ENCODE measurements around the gene ADAMTS14.

The ADAMTS14 gene

DNA sequence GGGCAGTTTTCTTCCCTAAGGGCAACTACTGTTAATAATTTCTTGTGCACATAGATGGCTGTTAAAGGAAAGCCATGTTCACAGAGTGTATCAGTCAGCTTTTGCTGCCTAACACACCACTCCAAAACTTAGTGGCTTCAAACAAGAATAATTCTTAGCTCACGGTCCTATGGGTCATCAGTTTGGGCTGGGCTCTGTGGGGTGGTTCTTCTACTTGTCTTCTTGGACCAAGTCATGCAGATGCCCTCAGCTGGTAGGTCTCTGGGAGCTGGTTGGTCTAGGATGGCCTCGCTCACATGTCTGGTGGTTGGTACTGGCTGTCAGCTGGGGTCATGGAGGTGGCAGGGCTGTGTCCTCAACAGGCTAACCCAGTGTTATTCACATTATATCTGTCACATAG, 73.2 kb downstream of the ADAMTS14 start:
- Histone ChIP-seq H3K9me3 (ENCODE audit: low read depth, low read length) (no peaks in the 10 kb centered on the region), H3K9ac (ENCODE audit: insufficient read length) (no peak overlapping the region)
- TF ChIP-seq FOXP2 (optimal IDR thresholded peaks at IDR 0.05; ENCODE audit: control extremely low read depth, extremely low read length, insufficient read depth) (no peak), POLR2AphosphoS5 (IDR thresholded peaks at IDR 0.05; ENCODE audit: borderline replicate concordance, low read depth, low read length) (no peak), EZH2 (IDR thresholded peaks at IDR 0.05) (no peak)

DNA sequence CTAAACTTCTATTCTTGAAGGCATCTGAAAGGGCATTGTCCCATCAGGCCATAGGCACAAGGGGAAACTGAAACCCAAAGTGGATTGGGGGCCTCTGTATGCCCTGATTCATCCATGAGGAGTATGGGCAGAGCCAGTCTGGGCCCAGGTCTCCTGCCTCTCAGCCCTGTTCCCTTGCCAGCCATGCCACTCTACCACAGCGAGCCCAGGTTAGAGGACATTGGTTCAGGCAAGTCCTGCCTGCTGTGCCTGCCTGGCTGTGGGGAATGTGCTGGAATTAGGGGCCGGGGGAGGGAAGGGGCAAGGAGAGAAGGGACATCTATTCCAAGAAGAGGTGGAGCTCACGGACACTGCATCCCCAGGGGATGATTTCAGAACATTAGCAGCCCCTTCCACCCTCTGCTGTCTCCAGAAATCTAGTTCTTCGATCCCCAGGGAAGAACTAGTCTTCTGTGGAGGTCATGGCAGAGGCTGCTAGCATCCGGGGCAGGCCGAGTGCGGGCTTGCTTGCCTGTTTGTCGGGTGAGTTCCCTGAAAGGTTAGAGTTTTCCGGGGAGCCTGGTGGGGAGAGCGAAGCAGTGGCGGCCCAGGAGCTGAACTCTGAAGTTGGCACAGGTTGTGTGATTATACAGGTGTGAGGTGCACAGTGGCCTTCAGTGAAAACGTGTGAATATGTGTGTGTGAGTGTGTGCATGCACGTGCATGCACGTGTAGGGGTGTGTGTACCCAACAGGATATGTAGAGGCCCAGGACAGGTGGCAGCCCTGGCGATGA, 75.1 kb downstream of the ADAMTS14 start:
- Histone ChIP-seq H3K27ac (no peak overlapping the region), H3K4me3 (no peak overlapping the region), H3K36me3 (ENCODE audit: insufficient read depth, low read length) (no peaks in the 10 kb centered on the region), H3K9me3 (ENCODE audit: low read depth, low read length) (no peaks in the 10 kb centered on the region), H3K9ac (ENCODE audit: insufficient read length) (no peak overlapping the region)
- DNase-seq (ENCODE audit: low read depth, low spot score) = no peak
- TF ChIP-seq EZH2 (IDR thresholded peaks at IDR 0.05) (no peak), POLR2AphosphoS5 (IDR thresholded peaks at IDR 0.05; ENCODE audit: borderline replicate concordance, low read depth, low read length) (no peak), FOXP2 (optimal IDR thresholded peaks at IDR 0.05; ENCODE audit: control extremely low read depth, extremely low read length, insufficient read depth) (no peak)

More for the DNA sequence above, 73.2 kb downstream of the ADAMTS14 start:
- Histone ChIP-seq H3K4me3 (no peak overlapping the region), H3K27ac (no peak overlapping the region), H3K36me3 (ENCODE audit: insufficient read depth, low read length) (no peaks in the 10 kb centered on the region)
- DNase-seq (ENCODE audit: low read depth, low spot score) = no peak

GRCh38 chr10:70748305-70748704, 76.0 kb downstream of the ADAMTS14 start:
- TF ChIP-seq EZH2 (IDR thresholded peaks at IDR 0.05) = no peak
- TF ChIP-seq FOXP2 (optimal IDR thresholded peaks at IDR 0.05; ENCODE audit: control extremely low read depth, extremely low read length, insufficient read depth) = no peak
- no peak for TF ChIP-seq POLR2AphosphoS5 (IDR thresholded peaks at IDR 0.05; ENCODE audit: borderline replicate concordance, low read depth, low read length)
- H3K9me3 ChIP-seq (ENCODE audit: low read depth, low read length) = no peaks in the 10 kb centered on the region
- H3K4me3 ChIP-seq = no peak overlapping the region
- H3K9ac ChIP-seq (ENCODE audit: insufficient read length) = no peak overlapping the region
- DNase-seq (ENCODE audit: low read depth, low spot score) = no peak
- no peaks in the 10 kb centered on the region for H3K36me3 ChIP-seq (ENCODE audit: insufficient read depth, low read length)
- no peak overlapping the region for H3K27ac ChIP-seq

- Histone ChIP-seq H3K36me3 (ENCODE audit: insufficient read depth, low read length) (no peaks in the 10 kb centered on the region), H3K9ac (ENCODE audit: insufficient read length) (no peak overlapping the region), H3K4me3 (no peak overlapping the region), H3K27ac (no peak overlapping the region), H3K9me3 (ENCODE audit: low read depth, low read length) (no peaks in the 10 kb centered on the region)
- no peak for DNase-seq (ENCODE audit: low read depth, low spot score)
- TF ChIP-seq POLR2AphosphoS5 (IDR thresholded peaks at IDR 0.05; ENCODE audit: borderline replicate concordance, low read depth, low read length) = no peak
- no peak for TF ChIP-seq FOXP2 (optimal IDR thresholded peaks at IDR 0.05; ENCODE audit: control extremely low read depth, extremely low read length, insufficient read depth)
- no peak for TF ChIP-seq EZH2 (IDR thresholded peaks at IDR 0.05)
Observed at GRCh38 chr10:70748801-70749573, 76.7 kb downstream of the ADAMTS14 start.

- Histone ChIP-seq H3K27ac (no peak overlapping the region), H3K4me3 (no peak overlapping the region), H3K36me3 (ENCODE audit: insufficient read depth, low read length) (no peaks in the 10 kb centered on the region), H3K9ac (ENCODE audit: insufficient read length) (no peak overlapping the region), H3K9me3 (ENCODE audit: low read depth, low read length) (no peaks in the 10 kb centered on the region)
- TF ChIP-seq POLR2AphosphoS5 (IDR thresholded peaks at IDR 0.05; ENCODE audit: borderline replicate concordance, low read depth, low read length) (no peak), FOXP2 (optimal IDR thresholded peaks at IDR 0.05; ENCODE audit: control extremely low read depth, extremely low read length, insufficient read depth) (no peak), EZH2 (IDR thresholded peaks at IDR 0.05) (no peak)
- no peak for DNase-seq (ENCODE audit: low read depth, low spot score)
Observed at GRCh38 chr10:70749756-70750155, 77.5 kb downstream of the ADAMTS14 start.

DNA sequence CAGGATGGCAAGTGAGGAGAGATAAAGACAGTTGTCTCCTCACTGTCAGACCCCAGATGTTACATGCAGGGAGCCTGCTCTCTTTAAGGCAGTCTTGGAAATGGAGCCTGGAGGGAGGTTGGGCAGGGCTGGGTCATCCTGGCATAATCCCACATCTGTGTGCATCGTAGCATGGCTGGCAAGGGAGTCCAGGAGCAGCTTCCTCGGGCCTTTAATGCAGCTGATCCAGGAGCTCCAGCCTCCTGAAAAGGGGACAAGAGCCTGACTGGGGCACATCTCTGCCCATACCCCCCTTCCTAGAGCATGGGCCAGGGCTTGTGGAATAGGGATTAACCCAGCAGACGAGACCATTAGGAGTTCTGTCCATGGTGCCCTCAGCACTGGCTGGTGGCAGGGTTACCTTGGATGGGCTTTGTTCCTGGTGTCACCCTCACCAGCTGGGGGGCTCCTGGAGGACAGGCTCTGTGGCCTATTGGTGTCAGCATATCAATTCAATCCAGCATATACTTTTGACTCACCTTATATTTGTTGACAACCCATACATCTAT, 77.9 kb downstream of the ADAMTS14 start:
- Histone ChIP-seq H3K27ac (no peak overlapping the region), H3K36me3 (ENCODE audit: insufficient read depth, low read length) (no peaks in the 10 kb centered on the region), H3K4me3 (no peak overlapping the region), H3K9ac (ENCODE audit: insufficient read length) (no peak overlapping the region), H3K9me3 (ENCODE audit: low read depth, low read length) (no peaks in the 10 kb centered on the region)
- DNase-seq (ENCODE audit: low read depth, low spot score) = no peak
- TF ChIP-seq FOXP2 (optimal IDR thresholded peaks at IDR 0.05; ENCODE audit: control extremely low read depth, extremely low read length, insufficient read depth) = no peak
- no peak for TF ChIP-seq EZH2 (IDR thresholded peaks at IDR 0.05)
- no peak for TF ChIP-seq POLR2AphosphoS5 (IDR thresholded peaks at IDR 0.05; ENCODE audit: borderline replicate concordance, low read depth, low read length)

DNA sequence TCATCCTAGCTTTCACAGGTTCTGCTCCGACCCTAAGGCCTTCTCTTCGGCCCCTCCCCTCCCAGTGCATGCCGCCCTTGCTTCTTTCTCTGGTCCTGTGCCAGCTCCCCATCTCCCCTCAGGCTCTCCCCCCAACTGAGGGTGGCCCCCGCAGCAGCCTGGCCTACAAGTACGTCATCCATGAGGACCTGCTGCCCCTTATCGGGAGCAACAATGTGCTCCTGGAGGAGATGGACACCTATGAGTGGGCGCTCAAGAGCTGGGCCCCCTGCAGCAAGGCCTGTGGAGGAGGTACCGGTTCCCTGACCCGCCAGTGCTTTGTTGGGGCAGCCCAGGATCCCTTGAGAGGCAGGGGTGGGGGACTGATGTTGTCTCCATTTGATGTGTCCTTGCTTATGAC, 79.0 kb downstream of the ADAMTS14 start:
- no peak overlapping the region for H3K27ac ChIP-seq
- H3K9me3 ChIP-seq (ENCODE audit: low read depth, low read length) = no peaks in the 10 kb centered on the region
- no peak overlapping the region for H3K9ac ChIP-seq (ENCODE audit: insufficient read length)
- H3K36me3 ChIP-seq (ENCODE audit: insufficient read depth, low read length) = no peaks in the 10 kb centered on the region
- no peak for TF ChIP-seq POLR2AphosphoS5 (IDR thresholded peaks at IDR 0.05; ENCODE audit: borderline replicate concordance, low read depth, low read length)
- DNase-seq (ENCODE audit: low read depth, low spot score) = no peak
- H3K4me3 ChIP-seq = no peak overlapping the region

DNA sequence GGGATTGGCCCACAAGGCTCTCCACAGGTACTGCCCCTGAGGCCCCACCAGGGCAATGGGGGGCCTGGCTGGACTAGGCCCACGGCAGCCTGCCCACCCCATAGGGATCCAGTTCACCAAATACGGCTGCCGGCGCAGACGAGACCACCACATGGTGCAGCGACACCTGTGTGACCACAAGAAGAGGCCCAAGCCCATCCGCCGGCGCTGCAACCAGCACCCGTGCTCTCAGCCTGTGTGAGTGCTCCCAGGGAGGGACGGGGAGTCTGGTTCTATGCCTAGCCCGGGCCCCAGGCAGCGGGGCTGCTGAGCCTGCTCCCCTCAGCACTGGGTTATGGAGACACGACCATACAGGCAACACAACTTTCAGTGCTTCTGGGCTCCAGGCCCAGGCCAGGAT, 79.7 kb downstream of the ADAMTS14 start:
- Histone ChIP-seq H3K36me3 (ENCODE audit: insufficient read depth, low read length) (no peaks in the 10 kb centered on the region), H3K9ac (ENCODE audit: insufficient read length) (no peak overlapping the region), H3K9me3 (ENCODE audit: low read depth, low read length) (no peaks in the 10 kb centered on the region), H3K27ac (no peak overlapping the region), H3K4me3 (no peak overlapping the region)
- DNase-seq (ENCODE audit: low read depth, low spot score) = no peak
- no peak for TF ChIP-seq FOXP2 (optimal IDR thresholded peaks at IDR 0.05; ENCODE audit: control extremely low read depth, extremely low read length, insufficient read depth)
- no peak for TF ChIP-seq POLR2AphosphoS5 (IDR thresholded peaks at IDR 0.05; ENCODE audit: borderline replicate concordance, low read depth, low read length)
- no peak for TF ChIP-seq EZH2 (IDR thresholded peaks at IDR 0.05)
